Measurements from ENCODE around the gene NUDT8. TPM values are rescaled to one million over a fixed set of nuclear protein-coding genes. Genes with fewer than 3 reads are reported as not detected.

NUDT8 gene
- total and polyA plus RNA-seq, 10 of the 15 experiments (the other 5 are each of a cell fraction or from before 2014, with no cell fraction given): 0.32 to 18.2 (median 9.8) TPM

DNA sequence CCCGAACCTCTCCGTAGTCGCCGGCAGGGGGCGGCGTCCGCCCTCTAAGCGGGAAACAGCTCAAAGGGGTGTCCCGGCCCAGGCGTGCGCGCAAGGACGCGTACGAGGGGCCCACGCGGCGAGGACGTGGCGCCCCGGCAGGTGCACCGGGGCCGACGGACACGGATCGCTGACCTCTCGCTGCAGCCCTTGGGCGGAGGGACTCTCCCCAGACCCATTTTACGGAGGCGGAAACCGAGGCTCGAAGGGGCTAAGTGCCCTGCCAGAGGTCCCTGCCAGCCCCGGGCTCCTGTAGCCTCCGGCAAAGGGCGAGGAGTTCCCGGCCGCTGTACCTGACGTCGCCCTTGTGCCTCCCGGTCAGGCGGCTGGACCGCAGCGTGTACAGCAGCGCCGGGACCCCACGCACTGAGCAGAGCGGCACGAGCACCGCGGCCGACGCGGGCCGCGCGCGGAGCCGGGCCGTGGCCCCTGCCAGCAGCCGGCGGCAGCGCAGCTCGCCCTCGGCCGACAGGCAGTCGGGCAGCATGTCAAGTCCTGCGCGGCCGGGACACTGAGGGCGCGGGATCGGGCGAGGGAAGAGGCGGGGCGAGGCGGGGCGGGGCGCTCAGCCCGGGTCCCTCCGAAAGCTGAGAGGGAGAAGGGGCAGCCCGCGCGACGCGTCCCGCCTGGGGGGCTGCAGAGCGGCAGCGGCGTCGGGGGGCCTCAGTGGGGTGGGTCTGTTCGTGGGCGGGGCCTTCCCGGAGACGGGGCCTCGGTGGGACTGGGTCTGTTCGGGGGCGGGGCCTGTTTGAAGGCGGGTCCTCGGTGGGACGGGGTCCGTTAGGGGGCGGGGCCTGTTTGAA lies at the start of gene NUDT8 (continued):
- TF ChIP-seq, protein P1, sequence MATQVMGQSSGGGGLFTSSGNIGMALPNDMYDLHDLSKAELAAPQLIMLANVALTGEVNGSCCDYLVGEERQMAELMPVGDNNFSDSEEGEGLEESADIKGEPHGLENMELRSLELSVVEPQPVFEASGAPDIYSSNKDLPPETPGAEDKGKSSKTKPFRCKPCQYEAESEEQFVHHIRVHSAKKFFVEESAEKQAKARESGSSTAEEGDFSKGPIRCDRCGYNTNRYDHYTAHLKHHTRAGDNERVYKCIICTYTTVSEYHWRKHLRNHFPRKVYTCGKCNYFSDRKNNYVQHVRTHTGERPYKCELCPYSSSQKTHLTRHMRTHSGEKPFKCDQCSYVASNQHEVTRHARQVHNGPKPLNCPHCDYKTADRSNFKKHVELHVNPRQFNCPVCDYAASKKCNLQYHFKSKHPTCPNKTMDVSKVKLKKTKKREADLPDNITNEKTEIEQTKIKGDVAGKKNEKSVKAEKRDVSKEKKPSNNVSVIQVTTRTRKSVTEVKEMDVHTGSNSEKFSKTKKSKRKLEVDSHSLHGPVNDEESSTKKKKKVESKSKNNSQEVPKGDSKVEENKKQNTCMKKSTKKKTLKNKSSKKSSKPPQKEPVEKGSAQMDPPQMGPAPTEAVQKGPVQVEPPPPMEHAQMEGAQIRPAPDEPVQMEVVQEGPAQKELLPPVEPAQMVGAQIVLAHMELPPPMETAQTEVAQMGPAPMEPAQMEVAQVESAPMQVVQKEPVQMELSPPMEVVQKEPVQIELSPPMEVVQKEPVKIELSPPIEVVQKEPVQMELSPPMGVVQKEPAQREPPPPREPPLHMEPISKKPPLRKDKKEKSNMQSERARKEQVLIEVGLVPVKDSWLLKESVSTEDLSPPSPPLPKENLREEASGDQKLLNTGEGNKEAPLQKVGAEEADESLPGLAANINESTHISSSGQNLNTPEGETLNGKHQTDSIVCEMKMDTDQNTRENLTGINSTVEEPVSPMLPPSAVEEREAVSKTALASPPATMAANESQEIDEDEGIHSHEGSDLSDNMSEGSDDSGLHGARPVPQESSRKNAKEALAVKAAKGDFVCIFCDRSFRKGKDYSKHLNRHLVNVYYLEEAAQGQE (IDR thresholded peaks at IDR 0.05; ENCODE audit: low read depth, low read length): no peak
- TF ChIP-seq TAF1 (IDR thresholded peaks at IDR 0.05; ENCODE audit: borderline replicate concordance, low read depth, low read length): no peak
- TF ChIP-seq RAD51 (IDR thresholded peaks at IDR 0.05): no peak
- no peak for TF ChIP-seq SUPT20H (IDR thresholded peaks at IDR 0.05; ENCODE audit: borderline replicate concordance, control insufficient read depth, low read depth, low read length)
- no peak for TF ChIP-seq CEBPB (IDR thresholded peaks at IDR 0.05; ENCODE audit: borderline replicate concordance in 1 of 2, low read depth in 2 of 2, low read length in 2 of 2)
- TF ChIP-seq ZNF207 (IDR thresholded peaks at IDR 0.05; ENCODE audit: borderline replicate concordance): peak; percentile 94
- TF ChIP-seq SRF (IDR thresholded peaks at IDR 0.05; ENCODE audit: low read depth in 2 of 2, low read length in 2 of 2): no peak
- TF ChIP-seq, protein P2, sequence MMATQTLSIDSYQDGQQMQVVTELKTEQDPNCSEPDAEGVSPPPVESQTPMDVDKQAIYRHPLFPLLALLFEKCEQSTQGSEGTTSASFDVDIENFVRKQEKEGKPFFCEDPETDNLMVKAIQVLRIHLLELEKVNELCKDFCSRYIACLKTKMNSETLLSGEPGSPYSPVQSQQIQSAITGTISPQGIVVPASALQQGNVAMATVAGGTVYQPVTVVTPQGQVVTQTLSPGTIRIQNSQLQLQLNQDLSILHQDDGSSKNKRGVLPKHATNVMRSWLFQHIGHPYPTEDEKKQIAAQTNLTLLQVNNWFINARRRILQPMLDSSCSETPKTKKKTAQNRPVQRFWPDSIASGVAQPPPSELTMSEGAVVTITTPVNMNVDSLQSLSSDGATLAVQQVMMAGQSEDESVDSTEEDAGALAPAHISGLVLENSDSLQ (IDR thresholded peaks at IDR 0.05): no peak
- TF ChIP-seq SMAD5 (IDR thresholded peaks at IDR 0.05; ENCODE audit: low read depth): no peak
- peak; percentile 30 for TF ChIP-seq RELA (IDR thresholded peaks at IDR 0.05; ENCODE audit: borderline replicate concordance, partially characterized antibody)
- TF ChIP-seq POLR2AphosphoS5 (IDR thresholded peaks at IDR 0.05; ENCODE audit: low read length): 0 out of 2 replicates have a peak, but pooled peaks have one; percentile 34
- TF ChIP-seq, protein P3, sequence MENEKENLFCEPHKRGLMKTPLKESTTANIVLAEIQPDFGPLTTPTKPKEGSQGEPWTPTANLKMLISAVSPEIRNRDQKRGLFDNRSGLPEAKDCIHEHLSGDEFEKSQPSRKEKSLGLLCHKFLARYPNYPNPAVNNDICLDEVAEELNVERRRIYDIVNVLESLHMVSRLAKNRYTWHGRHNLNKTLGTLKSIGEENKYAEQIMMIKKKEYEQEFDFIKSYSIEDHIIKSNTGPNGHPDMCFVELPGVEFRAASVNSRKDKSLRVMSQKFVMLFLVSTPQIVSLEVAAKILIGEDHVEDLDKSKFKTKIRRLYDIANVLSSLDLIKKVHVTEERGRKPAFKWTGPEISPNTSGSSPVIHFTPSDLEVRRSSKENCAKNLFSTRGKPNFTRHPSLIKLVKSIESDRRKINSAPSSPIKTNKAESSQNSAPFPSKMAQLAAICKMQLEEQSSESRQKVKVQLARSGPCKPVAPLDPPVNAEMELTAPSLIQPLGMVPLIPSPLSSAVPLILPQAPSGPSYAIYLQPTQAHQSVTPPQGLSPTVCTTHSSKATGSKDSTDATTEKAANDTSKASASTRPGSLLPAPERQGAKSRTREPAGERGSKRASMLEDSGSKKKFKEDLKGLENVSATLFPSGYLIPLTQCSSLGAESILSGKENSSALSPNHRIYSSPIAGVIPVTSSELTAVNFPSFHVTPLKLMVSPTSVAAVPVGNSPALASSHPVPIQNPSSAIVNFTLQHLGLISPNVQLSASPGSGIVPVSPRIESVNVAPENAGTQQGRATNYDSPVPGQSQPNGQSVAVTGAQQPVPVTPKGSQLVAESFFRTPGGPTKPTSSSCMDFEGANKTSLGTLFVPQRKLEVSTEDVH (IDR thresholded peaks at IDR 0.05; ENCODE audit: low read depth, partially characterized antibody): no peak
- TF ChIP-seq BMI1 (IDR thresholded peaks at IDR 0.05; ENCODE audit: borderline replicate concordance): no peak
- TF ChIP-seq GATAD2B (conservative IDR thresholded peaks at IDR 0.05; ENCODE audit: low read depth): peak; percentile 96
- TF ChIP-seq ATF7 (IDR thresholded peaks at IDR 0.05; ENCODE audit: low read depth): no peak
- no peak for TF ChIP-seq MEF2A (IDR thresholded peaks at IDR 0.05; ENCODE audit: insufficient read depth, low read depth, low read length)
- TF ChIP-seq, protein P4, sequence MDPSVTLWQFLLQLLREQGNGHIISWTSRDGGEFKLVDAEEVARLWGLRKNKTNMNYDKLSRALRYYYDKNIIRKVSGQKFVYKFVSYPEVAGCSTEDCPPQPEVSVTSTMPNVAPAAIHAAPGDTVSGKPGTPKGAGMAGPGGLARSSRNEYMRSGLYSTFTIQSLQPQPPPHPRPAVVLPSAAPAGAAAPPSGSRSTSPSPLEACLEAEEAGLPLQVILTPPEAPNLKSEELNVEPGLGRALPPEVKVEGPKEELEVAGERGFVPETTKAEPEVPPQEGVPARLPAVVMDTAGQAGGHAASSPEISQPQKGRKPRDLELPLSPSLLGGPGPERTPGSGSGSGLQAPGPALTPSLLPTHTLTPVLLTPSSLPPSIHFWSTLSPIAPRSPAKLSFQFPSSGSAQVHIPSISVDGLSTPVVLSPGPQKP (IDR thresholded peaks at IDR 0.05; ENCODE audit: low read depth, low read length): no peak
- TF ChIP-seq WRNIP1 (IDR thresholded peaks at IDR 0.05; ENCODE audit: borderline replicate concordance, low read depth, low read length): no peak
- TF ChIP-seq NR2C1 (IDR thresholded peaks at IDR 0.05): no peak
- no peak for TF ChIP-seq NR2C2 (IDR thresholded peaks at IDR 0.05; ENCODE audit: borderline replicate concordance, control insufficient read depth, insufficient read length, low read depth)
